ENCODE results near the gene TIMP4.

- TF ChIP-seq CTCF (IDR thresholded peaks at IDR 0.05) (no peak), POLR2A (IDR thresholded peaks at IDR 0.05) (no peak)
These were observed 11.5 kb upstream of the TIMP4 start for GRCh38 chr3:12170207-12170606.

Measured in transverse colon (tissue), 3 donors.